ENCODE measurements around the gene PRR15. TPM values are rescaled to one million over a fixed set of nuclear protein-coding genes. Genes with fewer than 3 reads are reported as not detected.

The PRR15 gene
- total RNA-seq, 2 donors from 2014 or later = not detected

Other genes with a start within 250 kb of the PRR15 start
- gene WIPF3, start 242.7 kb downstream of the PRR15 start, total RNA-seq = not detected